T-helper 2 cell treated with Interferon-gamma antibody and Interleukin-4, amounts not matched to agents 5 μg/mL and 100 μg/mL, for 36 hours (primary cell): Measurements from ENCODE around the gene LUC7L2.

Experiments
- DNase-seq: peaks from one replicate; pipeline ENCODE4 v3.0.0; 2021; ENCODE audit warnings: low spot score
- H3K27ac Mint-ChIP-seq: one replicate; pipeline ENCODE4 v1.8.0; 2021; ENCODE audit warnings: mild to moderate bottlenecking, mixed read lengths
- H3K27me3 Mint-ChIP-seq: one replicate; pipeline ENCODE4 v1.8.0; 2021; ENCODE audit warnings: low read depth, mixed read lengths
- H3K36me3 Mint-ChIP-seq: one replicate; pipeline ENCODE4 v1.8.0; 2021; ENCODE audit warnings: low read depth, mixed read lengths
- H3K4me1 Mint-ChIP-seq: one replicate; pipeline ENCODE4 v1.8.0; 2021; ENCODE audit warnings: low read depth, mixed read lengths
- H3K4me3 Mint-ChIP-seq: one replicate; pipeline ENCODE4 v1.8.0; 2022; ENCODE audit warnings: mild to moderate bottlenecking, moderate library complexity, mixed read lengths
- H3K9me3 Mint-ChIP-seq: one replicate; pipeline ENCODE4 v1.8.0; 2021; ENCODE audit warnings: mixed read lengths

Gene LUC7L2

DNA sequence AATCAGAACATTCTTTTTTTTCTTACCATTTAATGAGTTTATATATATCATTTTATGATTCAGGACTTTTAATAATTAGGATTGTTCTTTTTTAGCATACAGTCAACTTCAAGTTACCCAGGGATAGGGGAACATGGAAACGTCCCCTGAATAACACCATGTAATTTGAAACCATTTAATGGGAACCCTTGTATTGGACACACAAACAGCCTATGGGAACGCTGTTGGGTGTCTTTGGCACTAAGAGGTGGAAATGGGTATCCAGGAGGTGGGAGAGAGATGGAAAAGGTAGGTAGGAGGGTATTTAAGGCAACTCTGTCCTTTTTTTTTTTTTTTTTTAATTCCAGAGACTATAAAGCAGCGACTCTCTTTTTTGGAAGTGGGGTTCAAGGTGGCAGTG is 2.6 kb downstream of the LUC7L2 start:
- peak overlapping the region; percentile 71 for H3K27ac Mint-ChIP-seq
- peak overlapping the region; percentile 65 for H3K4me3 Mint-ChIP-seq
- H3K27me3 Mint-ChIP-seq, result no peaks in the 10 kb centered on the region
- H3K4me1 Mint-ChIP-seq, result peaks cover 37% of the 10 kb centered on the region
- no peaks in the 10 kb centered on the region for H3K9me3 Mint-ChIP-seq
- no peak for DNase-seq
- peaks cover 24% of the 10 kb centered on the region for H3K36me3 Mint-ChIP-seq

DNA sequence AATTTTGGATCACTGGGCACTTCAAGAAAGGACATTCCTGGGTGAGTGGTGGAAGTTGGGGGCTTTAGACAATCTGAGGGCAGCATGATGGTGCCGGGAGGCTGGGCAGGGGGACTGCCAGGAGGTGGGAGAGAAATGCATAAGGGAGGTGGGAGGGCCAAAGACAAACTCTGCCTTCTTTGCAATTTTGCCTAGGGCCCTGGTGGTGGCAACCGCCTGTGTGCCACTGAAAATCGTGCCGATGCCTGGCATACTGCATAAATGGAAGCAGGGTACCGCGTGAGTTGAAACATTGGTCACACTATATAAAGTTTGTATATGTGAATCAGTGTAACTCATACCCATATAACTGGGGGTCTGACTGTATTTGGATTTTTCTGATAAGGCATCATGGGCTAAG is 3.3 kb downstream of the LUC7L2 start:
- Mint-ChIP-seq H3K9me3 (no peaks in the 10 kb centered on the region), H3K4me3 (peak overlapping the region; percentile 65), H3K27me3 (no peaks in the 10 kb centered on the region), H3K27ac (peak overlapping the region; percentile 18), H3K36me3 (peaks cover 29% of the 10 kb centered on the region), H3K4me1 (peaks cover 41% of the 10 kb centered on the region)
- no peak for DNase-seq

- Mint-ChIP-seq H3K27ac (no peak overlapping the region), H3K27me3 (no peaks in the 10 kb centered on the region), H3K9me3 (no peaks in the 10 kb centered on the region), H3K4me1 (peaks cover 49% of the 10 kb centered on the region), H3K36me3 (peaks cover 31% of the 10 kb centered on the region), H3K4me3 (no peak overlapping the region)
- no peak for DNase-seq
These were observed 5.6 kb downstream of the LUC7L2 start for GRCh38 chr7:139365336-139365735.

GRCh38 chr7:139366400-139366799 is 6.7 kb downstream of the LUC7L2 start:
- no peak for DNase-seq
- H3K4me3 Mint-ChIP-seq, result no peak overlapping the region
- H3K36me3 Mint-ChIP-seq, result peaks cover 26% of the 10 kb centered on the region
- H3K27me3 Mint-ChIP-seq, result no peaks in the 10 kb centered on the region
- no peaks in the 10 kb centered on the region for H3K9me3 Mint-ChIP-seq
- peaks cover 50% of the 10 kb centered on the region for H3K4me1 Mint-ChIP-seq
- no peak overlapping the region for H3K27ac Mint-ChIP-seq

GRCh38 chr7:139367438-139368155 is 7.9 kb downstream of the LUC7L2 start:
- Mint-ChIP-seq H3K4me1 (peaks cover 44% of the 10 kb centered on the region), H3K4me3 (no peak overlapping the region), H3K36me3 (peaks cover 25% of the 10 kb centered on the region), H3K27me3 (no peaks in the 10 kb centered on the region), H3K27ac (no peak overlapping the region), H3K9me3 (no peaks in the 10 kb centered on the region)
- DNase-seq, result no peak

DNA sequence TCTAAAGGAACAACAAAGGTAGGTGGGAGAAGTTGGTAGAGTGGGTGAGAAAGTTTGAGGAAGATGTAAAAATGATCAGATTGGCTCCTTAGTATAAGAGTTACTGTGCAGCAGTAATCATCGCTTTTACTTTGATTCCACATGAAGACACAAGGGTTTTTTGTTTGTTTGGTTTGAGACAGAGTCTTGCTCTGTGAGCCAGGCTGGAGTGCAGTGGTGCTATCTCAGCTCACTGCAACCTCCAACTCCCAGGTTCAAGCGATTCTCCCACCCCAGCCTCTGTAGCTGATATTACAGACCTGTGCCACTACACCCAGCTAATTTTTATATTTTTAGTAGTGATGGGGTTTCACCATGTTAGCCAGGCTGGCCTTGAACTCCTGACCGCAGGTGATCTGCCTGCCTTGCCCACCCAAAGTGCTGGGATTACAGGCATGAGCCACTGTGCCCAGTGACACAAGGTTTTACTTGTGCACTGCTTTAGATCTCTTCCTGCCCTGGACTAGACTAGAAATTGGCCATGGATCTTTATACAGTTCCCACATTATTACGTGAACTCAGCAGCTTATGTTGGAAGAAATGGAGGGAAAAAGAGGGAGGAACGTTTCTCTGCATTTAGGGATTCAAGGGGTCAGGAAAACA is 10.7 kb downstream of the LUC7L2 start:
- Mint-ChIP-seq H3K4me1 (peaks cover 32% of the 10 kb centered on the region), H3K27ac (peak overlapping the region; percentile 7), H3K9me3 (no peaks in the 10 kb centered on the region), H3K36me3 (peaks cover 15% of the 10 kb centered on the region), H3K4me3 (no peak overlapping the region), H3K27me3 (no peaks in the 10 kb centered on the region)
- DNase-seq, result no peak

DNA sequence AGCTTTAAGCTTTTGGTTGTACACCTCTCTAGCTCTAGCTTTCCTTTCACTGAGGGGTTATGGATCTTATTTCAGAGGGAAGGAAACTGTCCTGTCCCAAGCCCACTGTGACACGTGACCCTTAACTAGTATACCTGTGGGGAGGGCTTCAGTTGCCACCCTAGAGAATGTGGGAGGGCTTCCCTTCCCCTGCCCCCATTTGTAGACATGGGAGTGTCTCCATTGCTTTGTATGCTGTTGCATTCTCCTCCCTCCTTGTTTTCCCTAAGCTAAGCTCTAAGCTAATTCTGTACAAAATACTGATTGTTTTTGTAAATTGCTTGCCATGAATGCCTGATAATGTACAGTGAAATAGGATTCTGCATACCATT is 11.2 kb downstream of the LUC7L2 start:
- DNase-seq, result no peak
- H3K27ac Mint-ChIP-seq, result no peak overlapping the region
- H3K4me3 Mint-ChIP-seq, result no peak overlapping the region
- peaks cover 17% of the 10 kb centered on the region for H3K36me3 Mint-ChIP-seq
- H3K27me3 Mint-ChIP-seq, result no peaks in the 10 kb centered on the region
- no peaks in the 10 kb centered on the region for H3K9me3 Mint-ChIP-seq
- H3K4me1 Mint-ChIP-seq, result peaks cover 31% of the 10 kb centered on the region

DNA sequence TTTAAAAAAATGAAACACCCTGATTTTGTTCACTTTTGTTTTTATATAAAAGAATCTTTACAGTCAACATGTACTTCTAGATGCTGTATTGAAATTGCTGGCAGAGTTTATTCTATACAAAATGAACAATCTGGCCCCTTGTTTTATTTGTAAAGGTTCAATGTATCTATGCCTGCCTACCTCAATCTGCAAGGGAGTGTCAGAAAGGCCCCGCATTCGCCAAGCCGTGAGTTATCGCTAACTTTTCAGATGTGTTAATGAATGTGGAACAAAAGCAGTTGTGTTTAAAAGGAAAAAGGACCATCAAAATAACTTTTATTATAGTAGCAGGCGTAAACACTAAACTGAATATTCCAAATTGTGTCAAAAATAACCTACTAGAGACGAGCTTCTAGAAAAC is 14.6 kb downstream of the LUC7L2 start:
- peaks cover 22% of the 10 kb centered on the region for H3K4me1 Mint-ChIP-seq
- peaks cover 25% of the 10 kb centered on the region for H3K36me3 Mint-ChIP-seq
- H3K4me3 Mint-ChIP-seq, result no peak overlapping the region
- DNase-seq, result no peak
- H3K27me3 Mint-ChIP-seq, result no peaks in the 10 kb centered on the region
- H3K9me3 Mint-ChIP-seq, result no peaks in the 10 kb centered on the region
- H3K27ac Mint-ChIP-seq, result peak overlapping the region; percentile 11

GRCh38 chr7:139382439-139382838 is 22.7 kb downstream of the LUC7L2 start:
- H3K4me1 Mint-ChIP-seq, result peaks cover 2% of the 10 kb centered on the region
- no peak overlapping the region for H3K4me3 Mint-ChIP-seq
- no peak for DNase-seq
- H3K27me3 Mint-ChIP-seq, result no peaks in the 10 kb centered on the region
- no peaks in the 10 kb centered on the region for H3K9me3 Mint-ChIP-seq
- H3K27ac Mint-ChIP-seq, result no peak overlapping the region
- H3K36me3 Mint-ChIP-seq, result peaks cover 34% of the 10 kb centered on the region

GRCh38 chr7:139384611-139385010 is 24.9 kb downstream of the LUC7L2 start:
- Mint-ChIP-seq H3K27me3 (no peaks in the 10 kb centered on the region), H3K4me3 (no peak overlapping the region), H3K27ac (no peak overlapping the region), H3K4me1 (peaks cover 4% of the 10 kb centered on the region), H3K36me3 (peaks cover 39% of the 10 kb centered on the region), H3K9me3 (no peaks in the 10 kb centered on the region)
- no peak for DNase-seq

DNA sequence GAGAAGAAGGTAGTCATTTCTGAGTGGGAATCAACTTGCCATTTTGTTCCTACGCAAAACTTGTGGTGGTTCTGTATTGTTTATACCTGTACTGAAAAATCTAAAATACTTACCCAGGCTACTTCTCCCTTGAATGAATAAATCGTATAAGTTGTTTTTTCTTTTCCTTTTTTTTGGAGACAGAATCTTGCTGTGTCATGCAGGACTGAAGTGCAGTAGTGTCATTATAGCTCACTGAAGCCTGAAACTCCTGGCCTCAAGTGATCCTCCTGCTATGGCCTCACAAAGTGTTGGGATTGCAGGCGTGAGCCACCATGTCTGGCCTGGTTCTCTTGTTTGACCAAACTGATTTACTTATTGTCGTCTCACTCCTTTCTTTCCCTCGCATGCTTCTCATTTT is 27.9 kb downstream of the LUC7L2 start:
- peaks cover 41% of the 10 kb centered on the region for H3K36me3 Mint-ChIP-seq
- no peaks in the 10 kb centered on the region for H3K27me3 Mint-ChIP-seq
- H3K27ac Mint-ChIP-seq, result no peak overlapping the region
- no peak for DNase-seq
- H3K4me3 Mint-ChIP-seq, result no peak overlapping the region
- H3K9me3 Mint-ChIP-seq, result no peaks in the 10 kb centered on the region
- H3K4me1 Mint-ChIP-seq, result peaks cover 4% of the 10 kb centered on the region

GRCh38 chr7:139389091-139389490 is 29.4 kb downstream of the LUC7L2 start:
- H3K4me3 Mint-ChIP-seq, result no peak overlapping the region
- no peak overlapping the region for H3K27ac Mint-ChIP-seq
- H3K27me3 Mint-ChIP-seq, result no peaks in the 10 kb centered on the region
- H3K36me3 Mint-ChIP-seq, result peaks cover 42% of the 10 kb centered on the region
- no peak for DNase-seq
- H3K9me3 Mint-ChIP-seq, result no peaks in the 10 kb centered on the region
- peaks cover 10% of the 10 kb centered on the region for H3K4me1 Mint-ChIP-seq

GRCh38 chr7:139389774-139390173 is 30.1 kb downstream of the LUC7L2 start:
- Mint-ChIP-seq H3K4me1 (peaks cover 15% of the 10 kb centered on the region), H3K9me3 (no peaks in the 10 kb centered on the region), H3K36me3 (peaks cover 44% of the 10 kb centered on the region), H3K4me3 (no peak overlapping the region), H3K27me3 (no peaks in the 10 kb centered on the region), H3K27ac (no peak overlapping the region)
- no peak for DNase-seq

GRCh38 chr7:139393621-139394211 is 34.0 kb downstream of the LUC7L2 start:
- Mint-ChIP-seq H3K9me3 (no peaks in the 10 kb centered on the region), H3K36me3 (peaks cover 51% of the 10 kb centered on the region), H3K27me3 (no peaks in the 10 kb centered on the region), H3K4me3 (no peak overlapping the region), H3K27ac (peak overlapping the region; percentile 64), H3K4me1 (peaks cover 24% of the 10 kb centered on the region)
- no peak for DNase-seq
